GM21737 (cell line): ENCODE measurements around the gene BAG5.

Experiments
- ATAC-seq: cut with Tn5 transposase; IDR thresholded peaks from one replicate; pipeline ENCODE4 v1.9.1; 2021; ENCODE audit warnings: mild to moderate bottlenecking, moderate library complexity; ENCODE audit not compliant: unreplicated experiment

BAG5 gene

DNA sequence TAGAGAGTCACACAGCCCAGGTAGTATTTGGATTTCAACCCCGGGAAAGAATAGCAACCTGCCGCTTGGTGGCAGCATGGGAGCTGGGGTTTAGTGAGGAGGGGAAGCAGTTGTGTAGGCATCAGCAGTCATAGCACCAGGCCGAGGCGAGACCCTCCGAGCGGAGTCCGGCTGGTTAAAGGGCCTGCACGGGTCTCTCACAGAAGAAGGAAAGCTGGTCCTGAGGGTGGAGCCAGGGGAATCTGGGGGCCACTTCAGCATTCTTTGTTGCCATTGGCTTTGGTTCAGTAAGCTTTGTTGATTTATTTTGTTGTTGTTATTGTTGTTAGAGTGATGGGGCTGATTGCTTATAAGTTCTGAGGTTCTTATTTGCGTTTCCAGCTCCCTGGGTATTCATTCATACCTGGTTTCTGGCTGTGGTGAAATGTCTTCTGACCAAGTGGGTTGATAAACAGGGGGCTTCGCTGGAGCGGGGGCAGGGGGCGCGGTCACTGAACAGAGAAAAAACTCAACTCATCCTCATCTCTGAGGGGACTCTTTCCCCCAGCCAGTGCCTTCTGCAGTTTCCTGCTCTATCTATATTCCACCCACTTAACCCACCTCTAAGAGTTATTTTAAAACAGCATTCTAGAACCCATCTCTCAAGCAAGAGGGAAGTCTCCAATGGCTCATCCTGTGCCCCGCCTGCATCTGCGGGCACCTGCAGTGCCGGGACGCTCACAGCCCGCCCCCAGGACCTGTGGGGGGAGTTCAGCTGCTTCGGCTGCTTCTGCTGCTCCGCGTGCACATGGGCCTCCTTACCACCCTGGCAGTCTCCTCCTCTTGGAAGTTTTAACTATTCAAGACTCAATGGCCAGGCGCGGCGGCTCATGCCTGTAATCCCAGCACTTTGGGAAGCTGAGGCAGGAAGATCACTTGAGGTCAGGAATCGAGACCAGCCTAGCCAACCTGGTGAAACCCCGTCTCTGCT is 51.4 kb downstream of the BAG5 start:
- ATAC-seq: no peak

DNA sequence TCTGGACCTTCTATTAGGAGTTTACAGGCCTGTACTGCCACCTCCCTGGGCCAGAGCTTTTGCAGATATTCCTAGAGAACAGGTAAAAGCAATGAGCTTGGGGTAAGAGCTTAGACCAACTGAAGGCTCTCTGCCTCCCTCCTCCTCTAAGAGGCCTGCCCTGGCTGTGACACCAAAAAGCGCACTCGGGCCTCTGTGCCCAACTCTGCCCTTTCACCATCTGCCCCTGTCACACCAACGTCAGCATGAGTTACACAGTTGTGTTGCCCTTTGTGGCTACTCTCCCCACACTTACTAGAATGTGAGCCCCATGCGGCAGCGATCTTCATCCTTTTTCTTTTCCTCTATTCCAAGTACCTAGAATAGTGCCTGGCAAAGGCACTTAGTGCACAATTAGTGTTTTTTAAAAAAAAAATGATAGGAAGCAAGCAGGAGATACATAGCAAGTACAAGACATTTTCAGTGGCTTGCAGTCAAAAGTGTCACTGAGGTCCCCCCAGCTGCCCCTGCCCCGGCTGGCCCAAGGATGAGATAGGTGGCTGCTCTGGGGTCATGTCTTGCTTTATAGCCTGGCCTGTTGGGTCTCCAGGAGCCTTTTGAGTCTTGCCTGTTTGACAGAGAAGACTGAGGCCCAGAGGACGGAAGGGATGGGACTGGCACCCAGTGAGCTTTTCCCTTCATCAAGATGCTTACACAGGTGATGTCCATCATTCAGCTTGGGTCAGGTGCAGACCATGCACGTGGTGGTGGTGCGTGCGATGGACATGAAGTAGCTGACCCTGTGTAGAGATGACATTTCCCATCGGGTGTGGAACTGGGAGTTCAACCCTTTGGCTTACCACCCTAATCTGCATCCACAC is 52.4 kb downstream of the BAG5 start:
- ATAC-seq: no peak

DNA sequence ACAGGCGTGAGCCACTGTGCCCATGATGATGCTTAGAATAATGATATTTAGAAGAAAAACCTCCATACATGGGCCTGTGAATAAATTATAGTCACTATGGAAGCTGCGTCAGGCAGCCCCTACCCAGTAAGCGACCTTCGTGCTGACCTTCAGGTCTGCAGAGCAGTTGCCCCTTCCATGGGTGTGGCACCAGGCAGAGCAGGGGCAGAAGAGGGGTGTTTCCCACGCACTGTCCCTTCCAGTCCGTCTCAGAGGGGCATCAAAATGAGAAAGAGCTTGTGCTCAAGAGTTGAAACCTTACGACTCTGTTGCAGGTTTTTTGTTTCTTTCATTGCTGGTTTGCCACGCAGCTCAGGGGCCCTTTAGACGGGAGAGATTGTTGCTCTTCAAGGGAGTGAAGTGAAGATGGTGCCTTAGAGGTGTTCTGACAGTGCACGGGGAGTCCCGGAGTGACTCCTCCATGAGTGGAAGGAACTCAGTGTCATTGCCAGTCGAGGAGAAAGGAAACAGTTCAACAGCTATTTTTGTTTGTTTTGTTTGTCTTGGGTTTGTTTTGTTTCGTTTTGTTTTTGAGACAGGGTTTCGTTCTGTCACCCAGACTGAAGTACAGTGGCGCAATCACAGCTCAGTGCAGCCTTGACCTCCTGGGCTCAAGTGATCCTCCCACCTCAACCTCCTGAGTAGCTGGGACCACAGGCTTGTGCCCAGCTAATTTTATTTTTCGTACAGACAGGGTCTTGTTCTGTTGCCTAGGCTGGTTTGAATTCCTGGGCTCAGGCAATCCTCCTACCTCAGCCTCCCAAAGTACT is 53.7 kb downstream of the BAG5 start:
- ATAC-seq: no peak

DNA sequence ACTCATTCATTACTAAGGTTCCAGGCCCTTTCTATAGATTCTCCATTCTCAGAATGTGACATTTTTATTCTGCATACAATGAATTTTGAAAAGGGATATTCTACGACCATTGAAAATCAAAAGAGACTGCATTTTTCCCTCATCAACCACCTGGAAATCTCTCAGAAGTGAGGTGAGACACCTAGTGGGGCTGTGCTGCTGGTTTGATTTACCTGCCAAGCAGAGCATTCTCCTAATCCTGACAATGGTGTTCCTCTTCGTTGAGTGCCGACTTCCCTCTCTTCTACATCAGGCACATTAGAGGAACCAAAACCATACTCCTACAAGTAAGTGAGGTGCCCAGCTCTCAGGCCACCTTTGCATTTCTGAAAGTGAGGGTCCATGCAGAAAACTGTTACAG is 54.7 kb downstream of the BAG5 start:
- no peak for ATAC-seq
